Ishikawa (cell line): ENCODE results near the gene PAPSS1.

Source experiments
- CEBPB ChIP-seq: IDR thresholded peaks from 2 replicates; pipeline ENCODE4 v1.6.1; 2012
- EP300 ChIP-seq: IDR thresholded peaks from 2 replicates; pipeline ENCODE4 v1.6.1; 2012; ENCODE audit warnings: borderline replicate concordance
- FOXM1 ChIP-seq: IDR thresholded peaks from 2 replicates; pipeline ENCODE4 v1.6.1; 2012; ENCODE audit warnings: low read depth, borderline replicate concordance
- RAD21 ChIP-seq: IDR thresholded peaks from 2 replicates; pipeline ENCODE4 v1.6.1; 2012; ENCODE audit warnings: low read depth
- REST ChIP-seq: IDR thresholded peaks from 2 replicates; pipeline ENCODE4 v1.6.1; 2012; ENCODE audit warnings: low read depth, mild to moderate bottlenecking
- TAF1 ChIP-seq: IDR thresholded peaks from 2 replicates; pipeline ENCODE4 v1.6.1; 2012; ENCODE audit warnings: low read depth, mild to moderate bottlenecking
- YY1 ChIP-seq: IDR thresholded peaks from 2 replicates; pipeline ENCODE4 v1.6.1; 2012; ENCODE audit warnings: low read depth

GRCh38 chr4:107688421-107688820 lies 31.6 kb downstream of the PAPSS1 start:
- TF ChIP-seq YY1 (no peak), RAD21 (no peak), CEBPB (no peak), TAF1 (no peak), REST (no peak), EP300 (no peak), FOXM1 (no peak)
